GM21576 (cell line): ENCODE measurements around the gene NBEA.
"Not testable (repeated sequence)": the region's sequence is repeated elsewhere in the genome, so short reads cannot be mapped to it uniquely, and the experiment has no call there.

Experiments used
- ATAC-seq: cut with Tn5 transposase; IDR thresholded peaks from one replicate; pipeline ENCODE4 v1.9.1; 2021; ENCODE audit warnings: mild to moderate bottlenecking, moderate library complexity; ENCODE audit not compliant: unreplicated experiment

Gene NBEA, protein sequence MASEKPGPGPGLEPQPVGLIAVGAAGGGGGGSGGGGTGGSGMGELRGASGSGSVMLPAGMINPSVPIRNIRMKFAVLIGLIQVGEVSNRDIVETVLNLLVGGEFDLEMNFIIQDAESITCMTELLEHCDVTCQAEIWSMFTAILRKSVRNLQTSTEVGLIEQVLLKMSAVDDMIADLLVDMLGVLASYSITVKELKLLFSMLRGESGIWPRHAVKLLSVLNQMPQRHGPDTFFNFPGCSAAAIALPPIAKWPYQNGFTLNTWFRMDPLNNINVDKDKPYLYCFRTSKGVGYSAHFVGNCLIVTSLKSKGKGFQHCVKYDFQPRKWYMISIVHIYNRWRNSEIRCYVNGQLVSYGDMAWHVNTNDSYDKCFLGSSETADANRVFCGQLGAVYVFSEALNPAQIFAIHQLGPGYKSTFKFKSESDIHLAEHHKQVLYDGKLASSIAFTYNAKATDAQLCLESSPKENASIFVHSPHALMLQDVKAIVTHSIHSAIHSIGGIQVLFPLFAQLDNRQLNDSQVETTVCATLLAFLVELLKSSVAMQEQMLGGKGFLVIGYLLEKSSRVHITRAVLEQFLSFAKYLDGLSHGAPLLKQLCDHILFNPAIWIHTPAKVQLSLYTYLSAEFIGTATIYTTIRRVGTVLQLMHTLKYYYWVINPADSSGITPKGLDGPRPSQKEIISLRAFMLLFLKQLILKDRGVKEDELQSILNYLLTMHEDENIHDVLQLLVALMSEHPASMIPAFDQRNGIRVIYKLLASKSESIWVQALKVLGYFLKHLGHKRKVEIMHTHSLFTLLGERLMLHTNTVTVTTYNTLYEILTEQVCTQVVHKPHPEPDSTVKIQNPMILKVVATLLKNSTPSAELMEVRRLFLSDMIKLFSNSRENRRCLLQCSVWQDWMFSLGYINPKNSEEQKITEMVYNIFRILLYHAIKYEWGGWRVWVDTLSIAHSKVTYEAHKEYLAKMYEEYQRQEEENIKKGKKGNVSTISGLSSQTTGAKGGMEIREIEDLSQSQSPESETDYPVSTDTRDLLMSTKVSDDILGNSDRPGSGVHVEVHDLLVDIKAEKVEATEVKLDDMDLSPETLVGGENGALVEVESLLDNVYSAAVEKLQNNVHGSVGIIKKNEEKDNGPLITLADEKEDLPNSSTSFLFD (N-terminal part only)

GRCh38 chr13:34941835-34942731 is at the start of gene NBEA:
Gene NBEA, plus strand, starts transcription at chr13:34942270. Its CDS starts 551 bp downstream, at chr13:34942821.
- ATAC-seq, result peak; percentile 74

GRCh38 chr13:34894756-34895155 is 47.3 kb upstream of the NBEA start:
- ATAC-seq, result no peak

DNA sequence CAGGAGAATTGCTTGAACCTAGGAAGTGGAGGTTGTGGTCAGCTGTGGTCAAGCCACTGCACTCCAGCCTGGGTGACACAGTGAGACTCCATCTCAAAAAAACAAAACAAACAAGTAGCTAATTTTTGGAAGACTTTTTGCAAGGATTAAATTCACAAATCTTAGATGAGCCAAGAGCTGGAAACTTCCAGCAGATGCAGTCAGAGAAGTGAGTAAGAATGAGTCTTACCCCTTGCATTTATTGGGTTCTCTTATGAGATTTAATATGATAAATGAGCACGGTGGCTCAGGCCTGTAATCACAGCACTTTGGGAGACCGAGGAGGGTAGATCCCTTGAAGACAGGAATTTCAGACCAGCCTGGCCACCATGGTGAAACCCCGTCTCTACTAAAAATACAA is 44.9 kb upstream of the NBEA start:
- no peak for ATAC-seq

DNA sequence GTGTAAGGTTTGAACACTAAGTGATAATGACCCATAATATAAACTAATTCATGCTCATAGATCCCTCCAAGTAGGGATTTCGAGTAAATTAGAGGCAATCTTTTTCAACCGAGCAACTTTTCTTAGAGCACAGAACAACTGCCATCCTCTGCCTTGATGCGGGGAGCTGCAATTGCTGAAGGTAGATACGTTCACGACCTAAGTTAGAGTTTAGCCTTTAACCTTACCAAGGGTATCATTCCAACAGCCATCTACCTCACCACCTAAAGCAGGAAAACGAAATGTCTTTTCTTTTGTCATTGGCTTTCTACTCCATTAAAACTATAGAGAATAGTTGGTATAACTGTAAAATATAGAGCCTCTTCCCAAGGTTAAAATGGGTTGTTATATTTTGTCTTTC is 42.2 kb upstream of the NBEA start:
- no peak for ATAC-seq

DNA sequence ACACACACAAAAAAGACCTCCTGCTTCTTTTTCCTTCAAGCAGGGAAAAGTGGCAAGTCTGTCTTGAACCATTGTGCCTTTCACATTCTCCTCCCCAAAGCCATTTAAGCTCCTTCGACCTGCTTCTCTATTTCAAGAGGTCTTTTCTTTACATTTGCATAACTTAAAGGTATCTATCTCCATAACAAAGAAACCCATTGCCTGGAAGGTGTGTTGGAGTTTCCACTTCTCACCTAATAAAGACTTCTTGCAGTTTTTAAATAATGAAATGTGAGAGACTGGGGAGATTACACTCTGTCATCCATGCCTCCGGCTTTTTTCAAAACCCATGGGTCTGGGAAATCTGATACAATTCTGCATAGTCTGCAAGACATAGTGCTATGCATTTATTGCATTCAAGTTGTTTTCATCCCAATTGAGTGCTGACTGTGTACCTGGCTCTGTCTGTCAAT is 41.8 kb upstream of the NBEA start:
- no peak for ATAC-seq

GRCh38 chr13:34901572-34901971 is 40.5 kb upstream of the NBEA start:
- no peak for ATAC-seq

- ATAC-seq, result no peak
These were observed 30.9 kb upstream of the NBEA start for GRCh38 chr13:34911159-34911558.

DNA sequence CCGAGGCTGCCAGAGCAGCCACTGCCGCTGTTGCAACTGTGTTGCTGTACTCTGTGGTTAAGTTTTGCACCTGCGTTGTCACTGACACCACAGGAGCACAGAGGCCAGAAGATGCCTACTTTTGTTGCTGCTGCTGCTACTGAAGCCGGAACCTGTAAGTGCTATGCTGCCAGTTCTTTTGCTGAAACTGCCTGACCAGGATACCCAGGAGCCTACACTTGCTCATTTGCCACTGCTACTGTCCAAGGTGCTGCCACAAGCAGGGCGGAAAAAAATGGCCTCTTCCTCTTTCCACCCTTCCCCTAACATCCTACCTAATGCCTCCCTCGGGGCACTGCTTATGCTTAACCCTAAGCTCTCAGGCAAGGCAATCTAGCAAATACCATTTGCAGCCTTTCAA is 29.0 kb upstream of the NBEA start:
- no peak for ATAC-seq

DNA sequence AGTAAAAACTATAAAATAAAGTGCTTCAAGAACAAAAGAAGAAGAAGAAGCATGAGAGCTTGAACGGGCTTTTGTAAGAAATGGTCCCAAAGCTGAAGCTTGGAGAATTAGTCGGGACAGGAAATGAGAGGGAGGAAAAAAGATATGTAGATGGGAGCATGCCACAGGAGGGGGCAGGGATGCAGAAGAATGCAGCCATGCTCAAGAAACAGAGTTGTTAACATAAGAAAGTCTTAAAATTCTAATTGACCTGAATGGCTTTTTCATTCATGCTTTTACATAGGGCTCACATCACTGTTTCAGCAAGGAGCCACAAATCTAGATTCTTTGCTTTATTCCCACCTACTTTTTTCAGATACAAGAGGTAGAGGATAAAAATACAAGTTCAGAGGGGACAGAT is 27.7 kb upstream of the NBEA start:
- ATAC-seq, result no peak

- no peak for ATAC-seq
These were observed 15.6 kb upstream of the NBEA start for GRCh38 chr13:34926508-34926907.

GRCh38 chr13:34928676-34929075 is 13.4 kb upstream of the NBEA start:
- not testable (repeated sequence) for ATAC-seq

GRCh38 chr13:34931572-34931971 is 10.5 kb upstream of the NBEA start:
- no peak for ATAC-seq

DNA sequence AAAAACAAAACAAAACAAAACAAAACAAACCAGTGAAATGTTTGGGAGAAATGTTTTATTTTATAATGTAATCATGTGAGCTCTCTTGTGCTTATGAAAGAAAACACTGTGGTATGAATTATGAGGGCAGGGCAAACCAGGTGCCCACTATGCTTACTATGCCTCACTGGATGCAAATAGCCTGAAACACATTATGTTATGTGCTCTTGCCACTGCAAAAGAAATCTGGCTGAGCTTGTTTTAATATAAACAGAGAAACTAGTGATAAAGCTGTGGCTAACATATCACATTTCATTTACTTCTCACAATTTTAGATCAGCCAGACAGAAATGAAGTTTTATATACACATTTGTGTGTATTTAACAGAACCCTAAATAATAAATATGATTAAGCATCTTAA is 8.7 kb upstream of the NBEA start:
- ATAC-seq, result no peak

DNA sequence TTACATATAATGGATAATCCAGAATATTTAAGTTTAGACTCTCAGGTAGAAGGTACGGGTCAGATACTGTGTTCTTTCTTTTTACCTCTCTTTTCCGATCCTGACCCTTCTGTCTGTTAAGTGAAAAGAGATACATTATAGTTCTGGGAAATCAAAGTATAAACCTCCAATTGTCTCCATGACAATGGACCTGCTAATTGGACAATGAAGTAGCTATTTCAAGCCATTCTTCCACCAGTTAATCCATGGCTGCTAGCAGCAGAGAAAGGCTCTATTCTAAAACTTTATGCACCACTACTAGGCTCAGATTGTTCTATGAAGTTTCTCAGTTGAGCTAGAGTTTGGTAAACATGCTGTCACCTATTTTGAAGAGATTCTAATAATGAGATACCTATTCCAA is 8.3 kb upstream of the NBEA start:
- no peak for ATAC-seq

- no peak for ATAC-seq
These were observed 6.2 kb upstream of the NBEA start for GRCh38 chr13:34935841-34936240.

GRCh38 chr13:34939771-34940170 is 2.3 kb upstream of the NBEA start:
- ATAC-seq, result no peak

DNA sequence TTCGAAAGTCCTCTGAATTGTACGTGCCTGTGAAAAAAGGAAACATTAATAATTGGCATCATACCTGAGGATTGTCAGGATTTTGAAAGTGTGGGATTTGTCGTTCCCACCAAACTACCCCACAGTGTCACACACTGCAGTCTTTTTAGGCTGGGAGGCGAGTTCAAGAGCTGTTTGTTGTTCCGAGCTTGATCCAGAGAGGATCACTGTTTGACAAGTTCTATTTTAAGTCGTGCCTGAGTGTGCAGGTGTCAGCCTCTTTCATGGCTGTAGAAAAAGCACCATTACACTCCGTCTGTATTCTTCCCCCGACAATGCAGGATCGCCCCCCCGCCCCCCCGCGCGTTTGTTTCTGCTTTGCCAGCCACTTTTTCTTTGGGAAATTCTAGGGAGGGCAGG is 635 bp upstream of the NBEA start:
- no peak for ATAC-seq

DNA sequence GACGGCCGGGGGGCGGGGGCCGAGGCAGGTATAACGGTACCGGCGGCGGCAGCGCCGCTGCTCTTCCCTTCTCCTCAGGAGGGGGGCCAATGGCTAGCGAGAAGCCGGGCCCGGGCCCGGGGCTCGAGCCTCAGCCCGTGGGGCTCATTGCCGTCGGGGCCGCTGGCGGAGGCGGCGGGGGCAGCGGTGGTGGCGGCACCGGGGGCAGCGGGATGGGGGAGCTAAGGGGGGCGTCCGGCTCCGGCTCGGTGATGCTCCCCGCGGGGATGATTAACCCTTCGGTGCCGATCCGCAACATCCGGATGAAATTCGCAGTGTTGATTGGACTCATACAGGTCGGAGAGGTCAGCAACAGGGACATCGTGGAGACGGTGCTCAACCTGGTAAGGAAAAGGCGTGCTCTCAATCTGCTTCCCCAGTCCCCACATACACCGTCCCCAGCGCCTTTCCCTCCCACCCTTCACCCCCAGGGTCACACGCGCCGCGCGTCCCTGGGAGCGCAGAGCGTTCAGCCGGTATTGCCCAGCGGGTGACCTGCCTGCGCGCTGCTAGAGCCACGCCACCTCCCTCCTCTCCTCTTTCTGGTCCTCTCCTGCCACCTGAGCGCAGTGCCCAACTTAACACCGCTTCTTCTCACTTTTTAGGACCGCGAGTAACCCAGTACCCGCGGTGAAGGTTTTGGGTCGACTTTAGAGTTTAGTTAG is 814 bp downstream of the NBEA start:
- ATAC-seq, result peak; percentile 25

GRCh38 chr13:34943436-34944273 is 1.6 kb downstream of the NBEA start:
- no peak for ATAC-seq
